GM19043 (cell line): Measurements from ENCODE around the gene TPP1.

Experiments
- ATAC-seq: cut with Tn5 transposase; IDR thresholded peaks from one replicate; pipeline ENCODE4 v1.9.1; 2021; ENCODE audit warnings: low read depth; ENCODE audit not compliant: unreplicated experiment

The TPP1 gene

DNA sequence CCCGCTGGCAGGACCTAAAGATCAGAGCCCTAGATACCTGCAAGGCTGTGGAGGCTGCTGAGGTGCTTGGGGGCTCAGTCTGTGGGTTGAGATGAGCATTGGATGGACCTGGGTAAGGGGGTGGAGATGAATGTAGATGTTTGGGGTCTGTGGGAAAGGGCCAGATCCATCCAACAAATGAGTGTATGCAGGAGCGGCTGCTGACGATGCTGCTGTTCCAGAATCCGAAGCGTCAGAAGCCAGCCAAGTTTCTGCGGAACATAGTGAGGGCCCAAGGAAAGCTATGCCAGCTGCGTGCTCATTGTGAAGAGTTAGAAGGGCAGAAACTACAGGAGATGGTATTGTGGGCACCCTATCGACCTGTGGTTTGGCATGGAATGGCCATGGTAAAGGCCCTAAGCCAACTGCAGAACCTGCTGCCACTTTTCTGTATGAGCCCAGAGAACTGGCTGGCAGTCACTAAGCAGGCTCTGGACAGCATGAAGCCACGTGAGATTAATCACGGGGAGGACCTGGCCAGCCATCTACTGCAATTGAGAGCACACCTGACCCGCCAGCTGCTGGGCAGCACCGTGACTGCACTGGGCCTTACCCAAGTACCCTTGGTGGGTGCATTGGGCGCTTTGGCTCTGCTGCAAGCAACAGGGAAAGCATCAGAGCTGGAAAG, 52.4 kb downstream of the TPP1 start:
- no peak for ATAC-seq

- ATAC-seq: no peak
Measured at GRCh38 chr11:6565988-6566703, 53.1 kb downstream of the TPP1 start.

GRCh38 chr11:6565325-6565724, 53.9 kb downstream of the TPP1 start:
- no peak for ATAC-seq

GRCh38 chr11:6563667-6564066, 55.6 kb downstream of the TPP1 start:
- no peak for ATAC-seq

DNA sequence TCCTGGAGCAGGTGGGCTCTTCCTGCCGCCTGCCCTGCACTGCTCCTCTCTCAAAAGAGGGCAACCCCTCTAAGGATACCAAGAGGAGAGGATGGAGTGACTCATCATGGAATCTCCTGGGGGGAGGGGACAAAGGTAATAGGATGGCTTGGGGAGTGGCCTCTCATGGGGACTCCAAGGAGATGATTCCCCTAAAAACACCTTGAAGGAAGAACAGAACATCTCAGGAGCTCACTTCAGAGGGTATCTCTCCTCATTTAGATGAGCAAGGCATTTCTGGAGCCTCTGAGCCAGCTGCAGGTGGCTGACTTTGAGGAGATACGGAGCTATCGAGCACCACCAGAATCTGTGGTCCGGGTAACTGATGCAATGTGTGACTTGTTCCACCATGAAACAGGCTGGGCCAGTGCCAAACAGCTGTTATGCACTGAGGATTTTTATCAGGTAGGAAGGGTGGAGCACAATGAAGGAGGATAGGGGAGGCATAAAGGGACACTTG, 56.1 kb downstream of the TPP1 start:
- no peak for ATAC-seq
